ENCODE data around the gene TSPEAR. TPM values are rescaled to one million over a fixed set of nuclear protein-coding genes. Genes with fewer than 3 reads are reported as not detected.
"Not testable (repeated sequence)": the region's sequence is repeated elsewhere in the genome, so short reads cannot be mapped to it uniquely, and the experiment has no call there.

TSPEAR gene
- polyA plus RNA-seq, 1 of the 3 experiments (the other 2 are of a cell fraction) = 0.08 TPM

DNA sequence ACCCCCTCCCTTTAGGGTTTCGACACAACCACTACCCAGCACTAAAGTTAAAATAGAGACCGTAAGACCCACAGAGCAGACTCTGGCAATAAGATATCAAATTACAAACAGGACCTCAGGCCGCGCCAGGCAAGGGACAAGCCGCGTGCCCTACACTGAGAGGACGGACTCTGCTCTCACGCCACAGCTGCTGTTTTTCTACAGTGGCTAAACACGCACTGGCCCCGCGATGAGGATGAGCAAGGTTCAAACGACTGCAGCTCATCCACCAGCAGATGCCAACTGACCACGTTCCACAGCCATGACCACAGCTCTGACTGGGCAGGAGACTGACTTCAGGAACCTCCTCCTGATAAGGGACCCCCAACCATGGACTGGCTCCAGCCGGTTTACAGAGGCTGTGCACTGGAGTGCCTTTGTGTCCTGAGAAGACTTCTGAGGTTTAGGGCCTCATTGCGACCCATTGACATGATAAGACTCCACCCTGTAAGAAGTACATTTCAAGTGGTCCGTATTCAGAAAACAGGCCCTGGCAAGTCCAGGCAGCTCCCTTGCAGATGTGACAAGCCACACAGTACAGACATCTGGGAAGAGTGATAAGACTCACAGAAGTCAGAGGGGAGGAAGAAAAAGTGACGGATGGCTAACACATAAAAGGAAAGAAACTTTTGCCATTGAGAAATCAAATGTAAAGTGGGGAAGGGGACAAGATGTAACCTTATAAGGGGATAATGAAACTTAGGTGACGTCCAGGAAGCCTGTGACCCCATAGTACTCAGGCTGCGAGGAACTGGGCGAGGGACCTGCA lies 117.6 kb downstream of the TSPEAR start (continued):
- no peak for TF ChIP-seq POLR2AphosphoS5 (IDR thresholded peaks at IDR 0.05; ENCODE audit: low read depth, low read length)
- TF ChIP-seq EZH2phosphoT487 (IDR thresholded peaks at IDR 0.05; ENCODE audit: borderline replicate concordance, low read depth) = no peak
- TF ChIP-seq YY1 (IDR thresholded peaks at IDR 0.05; ENCODE audit: low read depth) = no peak

DNA sequence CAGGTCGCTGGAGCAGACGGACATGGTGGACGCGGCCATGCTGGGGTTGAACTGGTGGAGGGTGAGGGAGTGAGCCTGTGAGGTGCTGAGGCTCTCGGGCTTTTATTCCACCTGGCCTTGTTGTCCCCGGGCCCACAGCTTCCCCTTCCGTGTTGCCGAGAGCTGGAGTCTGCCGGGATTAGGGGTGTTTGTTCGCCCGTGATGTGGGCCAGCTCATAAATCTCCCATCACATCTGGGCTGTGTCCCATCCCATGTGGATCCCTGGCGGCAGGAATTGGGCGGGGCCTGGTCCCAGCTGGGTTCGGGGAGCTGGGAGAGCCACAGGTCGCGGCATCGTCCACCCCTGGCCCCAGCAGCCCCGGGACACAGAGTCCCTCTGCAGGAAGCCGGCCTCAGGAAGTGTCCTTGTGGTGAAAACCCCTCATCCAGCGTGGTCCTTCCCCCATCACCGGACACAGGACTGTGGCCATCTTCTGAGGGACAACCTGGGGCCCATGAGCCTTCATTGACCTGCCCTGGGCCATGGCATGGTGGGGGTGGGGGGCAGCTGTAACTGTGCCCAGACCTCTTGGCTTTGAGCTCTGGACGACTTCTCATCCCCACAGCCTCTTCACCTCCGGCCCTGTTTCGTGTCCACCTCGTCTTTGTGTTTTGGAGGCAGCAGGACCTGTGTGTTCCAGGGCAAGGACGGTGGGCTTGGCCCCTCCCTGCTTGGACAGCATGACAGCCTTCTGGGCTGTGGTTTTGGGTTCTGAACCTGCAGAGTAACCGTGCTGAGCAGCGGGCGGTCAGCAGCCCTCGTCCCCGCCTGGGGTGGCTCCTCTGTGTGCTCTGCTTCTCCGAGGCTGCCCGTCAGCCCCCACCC lies 118.7 kb downstream of the TSPEAR start, which contains the start of gene KRTAP10-6:
Gene KRTAP10-6, minus strand, starts transcription at position 60 of the 866 bp plus-strand sequence. Its CDS starts 21 bp downstream, at position 39.
- Histone ChIP-seq H3K27ac (ENCODE audit: low read depth in 2 of 2, low read length in 1 of 2) (no peak within 1 kb of the TSS), H3K4me2 (no peak within 1 kb of the TSS), H3K9me2 (no peaks in the 10 kb centered on the region), H3K9ac (no peak within 1 kb of the TSS), H3K4me3 (ENCODE audit: low read depth in 2 of 2, low read length in 1 of 2) (no peak within 1 kb of the TSS), H3K4me1 (ENCODE audit: control insufficient read depth in 1 of 2, insufficient read depth in 2 of 2, low read depth in 1 of 2, low read length in 1 of 2) (peaks cover 0 to 2% of the 10 kb centered on the region in 2 experiments; a peak in 1 of 4 replicates), H3K9me3 (no peaks in the 10 kb centered on the region), H3F3A (replicated peaks; ENCODE audit: insufficient read depth) (no peaks in the 10 kb centered on the region), H3K36me3 (replicated peaks in 1 of 2; ENCODE audit: control insufficient read depth in 1 of 2, insufficient read depth in 2 of 2, low read length in 1 of 2) (no peaks in the 10 kb centered on the region), H3K27me3 (ENCODE audit: insufficient read depth) (peaks cover 8% of the 10 kb centered on the region; the same call in 1 of the 2 replicates), H3K79me2 (ENCODE audit: insufficient read depth) (no peaks in the 10 kb centered on the region), H4K20me1 (ENCODE audit: insufficient read depth) (no peaks in the 10 kb centered on the region), H2AFZ (ENCODE audit: low read depth) (no peak within 1 kb of the TSS)
- no peak for TF ChIP-seq FOSL2 (IDR thresholded peaks at IDR 0.05; ENCODE audit: borderline replicate concordance, low read depth)
- TF ChIP-seq NFIC (IDR thresholded peaks at IDR 0.05; ENCODE audit: borderline replicate concordance) = no peak
- no peak for TF ChIP-seq USF2 (IDR thresholded peaks at IDR 0.05; ENCODE audit: borderline replicate concordance, low read depth, low read length)
- TF ChIP-seq GATA2 (CRISPR knock-in tag; IDR thresholded peaks at IDR 0.05) = no peak
- TF ChIP-seq ZBTB33 (IDR thresholded peaks at IDR 0.05; ENCODE audit: borderline replicate concordance, low read depth) = no peak
- TF ChIP-seq EZH2phosphoT487 (IDR thresholded peaks at IDR 0.05; ENCODE audit: borderline replicate concordance, low read depth) = no peak
- TF ChIP-seq CHD2 (IDR thresholded peaks at IDR 0.05; ENCODE audit: low read length, partially characterized antibody) = no peak
- no peak for TF ChIP-seq YY1 (IDR thresholded peaks at IDR 0.05; ENCODE audit: low read depth)
- no peak for TF ChIP-seq TEAD4 (IDR thresholded peaks at IDR 0.05; ENCODE audit: borderline replicate concordance, insufficient read depth)
- TF ChIP-seq MEF2A (IDR thresholded peaks at IDR 0.05; ENCODE audit: borderline replicate concordance, low read depth) = no peak
- no peak for TF ChIP-seq MXI1 (IDR thresholded peaks at IDR 0.05; ENCODE audit: low read depth, low read length)
- TF ChIP-seq EP300 (IDR thresholded peaks at IDR 0.05; ENCODE audit: borderline replicate concordance in 1 of 2, low read depth in 1 of 2, low read length in 1 of 2) = no peak
- TF ChIP-seq ELF1 (IDR thresholded peaks at IDR 0.05) = no peak
- TF ChIP-seq, protein P1, sequence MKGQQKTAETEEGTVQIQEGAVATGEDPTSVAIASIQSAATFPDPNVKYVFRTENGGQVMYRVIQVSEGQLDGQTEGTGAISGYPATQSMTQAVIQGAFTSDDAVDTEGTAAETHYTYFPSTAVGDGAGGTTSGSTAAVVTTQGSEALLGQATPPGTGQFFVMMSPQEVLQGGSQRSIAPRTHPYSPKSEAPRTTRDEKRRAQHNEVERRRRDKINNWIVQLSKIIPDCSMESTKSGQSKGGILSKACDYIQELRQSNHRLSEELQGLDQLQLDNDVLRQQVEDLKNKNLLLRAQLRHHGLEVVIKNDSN (IDR thresholded peaks at IDR 0.05; ENCODE audit: borderline replicate concordance, low read depth) = no peak
- ChIA-PET CTCF (no interaction called here), POLR2A (interaction anchor here (0.6 kb wide), 1 partner anchor 507 kb away, joined by 3 read pairs; no protein-coding TSS in a partner anchor)
- no peak for DNase-seq
- 81% methylated on average over 7 of the region's 33 CpGs for WGBS (ENCODE audit: low lambda C conversion rate)

DNA sequence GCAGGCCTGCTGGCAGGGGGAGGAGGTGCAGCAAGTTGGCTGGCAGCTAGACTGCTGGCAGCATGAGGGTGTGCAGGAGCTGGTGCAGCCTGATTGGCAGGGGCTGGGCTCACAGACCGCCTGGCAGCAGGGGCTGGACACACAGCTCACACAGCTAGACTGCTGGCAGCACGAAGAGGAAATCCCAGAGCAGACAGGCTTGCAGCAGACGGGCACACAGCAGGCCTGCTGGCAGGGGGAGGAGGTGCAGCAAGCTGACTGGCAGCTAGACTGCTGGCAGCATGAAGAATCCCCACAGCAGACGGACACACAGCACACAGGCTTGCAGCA lies 119.6 kb downstream of the TSPEAR start:
- no CpG with 5 or more reads among the region's 4 CpGs for WGBS (ENCODE audit: low lambda C conversion rate)
- POLR2A ChIA-PET; H3F3A ChIP-seq (replicated peaks; ENCODE audit: insufficient read depth); H4K20me1 ChIP-seq (ENCODE audit: insufficient read depth); H3K9ac ChIP-seq; DNase-seq; H3K27ac ChIP-seq (ENCODE audit: low read depth in 2 of 2, low read length in 1 of 2); CTCF ChIA-PET; H3K4me1 ChIP-seq (ENCODE audit: control insufficient read depth in 1 of 2, insufficient read depth in 2 of 2, low read depth in 1 of 2, low read length in 1 of 2); H3K4me2 ChIP-seq; H3K4me3 ChIP-seq (ENCODE audit: low read depth in 2 of 2, low read length in 1 of 2); H3K27me3 ChIP-seq (ENCODE audit: insufficient read depth); H3K79me2 ChIP-seq (ENCODE audit: insufficient read depth); H2AFZ ChIP-seq (ENCODE audit: low read depth); H3K36me3 ChIP-seq (replicated peaks in 1 of 2; ENCODE audit: control insufficient read depth in 1 of 2, insufficient read depth in 2 of 2, low read length in 1 of 2); H3K9me2 ChIP-seq; H3K9me3 ChIP-seq: not testable (repeated sequence)

Data from SK-N-SH (cell line).